GM19023 (cell line): Measurements from ENCODE around the gene SP140L.
"Not testable (repeated sequence)": the region's sequence is repeated elsewhere in the genome, so short reads cannot be mapped to it uniquely, and the experiment has no call there.

ENCODE experiments used
- ATAC-seq: cut with Tn5 transposase; IDR thresholded peaks from one replicate; pipeline ENCODE4 v1.9.1; 2021; ENCODE audit warnings: mild to moderate bottlenecking, moderate library complexity; ENCODE audit not compliant: unreplicated experiment

SP140L gene

GRCh38 chr2:230326453-230327417 is at the start of gene SP140L:
SP140L (plus strand) TSS chr2:230327193; CDS start chr2:230327270, 77 bp downstream.
- peak; percentile 86 for ATAC-seq

GRCh38 chr2:230282936-230283335 is 44.1 kb upstream of the SP140L start:
- no peak for ATAC-seq

DNA sequence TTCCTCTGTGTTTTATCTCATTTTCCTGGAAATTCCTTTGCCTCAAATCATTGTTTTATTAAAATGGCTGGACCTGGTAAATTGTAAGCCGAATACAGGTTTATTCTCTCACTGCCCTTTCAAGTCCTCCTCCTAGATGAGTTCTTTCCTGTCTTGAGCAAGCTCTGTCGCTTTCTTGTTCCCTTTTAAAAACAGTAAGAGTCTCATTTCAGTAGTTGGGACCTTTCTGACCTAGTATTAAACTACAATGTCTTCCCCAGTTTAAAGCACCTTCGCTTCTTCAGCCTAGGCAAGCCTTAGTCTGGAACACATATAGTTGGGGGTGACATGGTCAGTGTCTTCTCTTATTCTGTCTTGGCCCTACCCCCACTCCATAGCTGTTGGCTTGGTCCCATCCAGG is 40.9 kb upstream of the SP140L start:
- no peak for ATAC-seq

DNA sequence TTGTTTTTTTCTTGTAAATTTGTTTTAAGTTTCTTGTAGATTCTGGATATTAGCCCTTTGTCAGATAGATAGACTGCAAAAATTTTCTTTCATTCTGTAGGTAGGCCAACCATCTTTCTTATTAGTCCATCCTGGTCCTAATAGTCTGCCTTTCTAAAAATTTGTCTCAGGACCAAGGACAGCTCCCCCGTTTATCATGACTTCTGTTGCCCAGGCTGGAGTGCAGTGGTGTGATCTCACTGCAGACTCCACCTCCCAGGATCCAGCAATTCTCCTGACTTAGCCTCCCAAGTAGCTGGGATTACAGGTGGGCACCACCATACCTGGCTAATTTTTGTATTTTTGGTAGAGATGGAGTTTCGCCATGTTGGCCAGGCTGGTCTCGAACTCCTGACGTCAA is 37.7 kb upstream of the SP140L start:
- not testable (repeated sequence) for ATAC-seq

- ATAC-seq: no peak
Observed at GRCh38 chr2:230295192-230295591, 31.8 kb upstream of the SP140L start.

GRCh38 chr2:230296917-230297316 is 30.1 kb upstream of the SP140L start:
- no peak for ATAC-seq

DNA sequence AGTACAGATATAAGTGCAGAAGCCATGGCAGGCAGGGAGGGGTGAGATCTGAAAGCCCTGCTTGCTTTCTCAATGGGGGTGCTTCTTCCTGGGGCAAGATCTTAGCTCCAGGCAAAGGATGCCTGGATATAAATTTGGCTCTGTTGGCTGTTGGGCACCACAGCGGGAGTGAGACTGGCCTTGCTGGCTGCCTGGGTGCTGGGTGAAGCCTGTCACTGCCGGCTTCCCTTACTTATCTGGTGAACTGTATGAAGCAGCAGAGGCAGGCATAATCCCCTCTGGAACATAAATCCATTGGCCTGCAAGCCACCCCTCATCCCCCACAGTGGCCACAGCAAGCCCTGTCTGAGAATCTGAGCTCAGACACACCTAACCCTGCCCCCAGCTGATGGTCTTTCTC is 27.4 kb upstream of the SP140L start:
- no peak for ATAC-seq

DNA sequence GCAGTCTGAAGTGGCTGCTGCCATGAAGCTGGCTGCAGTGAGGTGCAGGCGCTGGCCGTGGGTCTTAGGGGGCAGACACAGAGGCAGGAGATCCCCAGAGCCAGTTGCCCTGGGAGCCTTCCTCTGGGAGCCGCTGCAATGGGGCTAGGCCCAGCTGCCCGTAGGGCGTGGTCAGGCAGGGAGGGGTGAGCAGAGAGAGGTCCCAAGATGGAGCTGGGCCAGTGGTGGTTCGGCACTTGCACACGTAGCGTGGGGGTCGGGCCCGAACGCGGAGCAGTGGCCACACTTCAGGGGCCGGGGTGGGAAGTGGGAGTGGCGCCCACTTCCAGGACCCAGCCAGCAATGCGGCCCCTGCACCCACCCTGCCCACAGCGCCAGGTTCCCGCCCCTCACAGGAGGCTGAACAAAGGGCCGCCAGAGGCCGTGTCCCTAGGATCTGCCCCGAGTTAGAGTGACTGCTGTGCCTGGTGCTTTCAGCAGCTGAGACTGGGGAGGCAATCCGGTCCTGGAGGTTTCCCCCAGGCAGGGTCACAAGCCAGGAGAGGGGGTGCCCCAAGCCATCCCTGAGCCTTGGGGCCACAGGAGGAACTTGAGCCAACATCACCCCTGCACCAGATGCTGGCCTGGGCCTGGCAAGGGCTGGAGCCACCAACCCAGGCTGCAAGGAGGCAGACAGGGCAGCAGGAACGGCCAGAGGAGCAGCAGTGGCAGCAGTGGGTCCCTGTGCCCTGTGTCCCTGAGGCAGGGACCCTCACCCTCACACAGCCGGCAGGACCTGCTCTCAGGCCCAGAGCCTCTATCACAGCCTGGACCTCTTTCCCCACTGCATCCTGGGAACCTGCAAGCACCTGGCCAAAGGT is 21.3 kb upstream of the SP140L start:
- ATAC-seq: no peak

- ATAC-seq: no peak
Observed at GRCh38 chr2:230306474-230306873, 20.5 kb upstream of the SP140L start.

DNA sequence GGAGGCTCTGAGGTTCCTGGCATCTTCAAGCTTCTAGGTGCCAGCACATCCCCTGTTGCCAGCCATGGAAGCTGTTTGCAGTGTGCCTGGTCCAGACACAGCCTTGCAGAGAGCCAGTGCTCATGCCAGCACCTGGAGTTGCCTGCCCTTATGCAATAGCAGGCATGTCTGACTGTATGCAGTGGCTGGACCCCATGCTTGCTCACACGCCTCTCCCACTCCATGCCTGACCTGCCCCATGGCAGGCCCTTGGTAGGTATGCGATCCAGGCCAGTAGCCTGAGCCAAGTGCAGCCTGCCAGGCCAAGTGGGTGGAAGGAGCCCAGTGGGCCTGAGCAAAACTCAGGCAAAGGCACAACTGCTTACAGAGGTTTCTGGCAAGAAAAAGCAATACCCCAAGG is 19.5 kb upstream of the SP140L start:
- no peak for ATAC-seq

- no peak for ATAC-seq
Observed at GRCh38 chr2:230308402-230309000, 18.5 kb upstream of the SP140L start.

DNA sequence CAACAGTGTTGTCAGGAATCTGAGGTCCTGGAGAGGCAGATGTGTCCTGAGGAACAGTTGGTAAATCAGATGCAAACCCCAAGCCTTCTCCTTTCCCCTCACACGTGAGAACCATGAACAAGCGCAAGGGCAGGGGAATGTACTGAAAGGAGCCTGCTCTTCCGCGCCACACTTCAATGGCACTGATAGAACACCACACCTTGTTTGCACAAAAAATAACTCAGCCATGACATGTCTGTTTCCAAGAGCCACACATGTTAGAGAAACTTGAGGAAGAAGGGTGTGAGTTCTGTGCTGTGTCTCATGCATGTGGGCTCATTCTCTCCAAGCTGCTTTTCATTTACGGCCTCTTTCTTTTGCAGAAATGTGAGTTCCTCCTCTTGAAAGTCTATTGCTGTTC is 16.2 kb upstream of the SP140L start:
- ATAC-seq: not testable (repeated sequence)

GRCh38 chr2:230311634-230312033 is 15.4 kb upstream of the SP140L start:
- not testable (repeated sequence) for ATAC-seq

GRCh38 chr2:230312638-230313037 is 14.4 kb upstream of the SP140L start:
- no peak for ATAC-seq

GRCh38 chr2:230317366-230317765 is 9.6 kb upstream of the SP140L start:
- no peak for ATAC-seq

GRCh38 chr2:230318190-230319121 is 8.5 kb upstream of the SP140L start:
- no peak for ATAC-seq

DNA sequence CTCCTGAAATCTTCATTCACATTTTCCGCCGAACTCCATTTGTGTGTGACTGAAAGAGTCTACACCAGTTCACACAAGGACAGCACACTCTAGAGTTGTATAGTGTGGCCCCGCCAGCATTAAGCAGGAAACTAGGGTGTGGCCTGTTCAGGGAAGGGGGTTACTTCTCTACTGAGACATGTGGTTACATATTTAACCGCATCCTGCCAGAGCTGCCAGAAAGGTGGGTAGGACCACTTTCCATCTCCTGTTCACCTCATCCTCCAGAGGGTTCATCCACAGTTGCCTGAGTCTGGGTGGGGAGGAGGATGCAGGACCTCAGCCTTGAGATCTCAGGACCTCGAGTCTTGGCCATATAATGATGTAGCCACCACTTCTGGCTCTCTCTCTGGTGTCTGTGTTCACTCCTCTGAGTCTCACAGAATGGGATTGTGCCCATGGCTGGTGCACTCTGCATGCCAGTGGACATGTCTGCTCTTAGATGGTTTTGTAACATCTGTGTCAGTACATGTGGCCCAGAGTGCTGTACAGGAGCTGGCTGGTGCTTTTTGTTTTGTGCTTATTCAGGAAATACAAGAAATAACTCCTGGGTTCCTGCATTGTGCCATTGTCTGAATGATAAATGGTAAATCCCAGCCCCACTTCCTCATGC is 7.7 kb upstream of the SP140L start:
- ATAC-seq: no peak

DNA sequence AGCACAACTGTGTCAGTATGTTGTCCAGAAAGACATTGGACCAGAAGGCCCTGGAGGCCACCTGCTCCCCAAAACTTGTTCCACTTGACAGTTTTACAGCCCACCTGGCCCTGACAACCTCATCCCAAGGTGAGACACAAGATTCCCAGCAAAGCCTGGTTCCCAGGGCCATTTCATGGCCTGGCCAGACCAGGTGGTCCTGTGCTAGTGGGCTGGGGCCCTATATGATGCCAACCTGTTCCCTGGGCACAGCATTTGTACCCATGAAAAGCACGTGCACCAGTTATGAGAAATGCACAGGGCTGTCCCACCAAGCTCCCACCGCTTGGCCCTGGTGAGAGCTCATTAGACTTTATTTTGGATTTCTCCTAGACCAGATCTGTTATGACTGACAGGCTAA is 6.0 kb upstream of the SP140L start:
- no peak for ATAC-seq

- ATAC-seq: no peak
Observed at GRCh38 chr2:230322561-230323384, 4.2 kb upstream of the SP140L start.
